NK-92 treated with Interleukin-12 subunit alpha and Interleukin-12 subunit beta, amount 100 ng/mL, for 24 hours (cell line): ENCODE data around the gene SMAD7.
"Not testable (repeated sequence)": the region's sequence is repeated elsewhere in the genome, so short reads cannot be mapped to it uniquely, and the experiment has no call there.

Experiments
- DNase-seq: peaks from one replicate; lab custom pipeline; 2025; lab: John Stamatoyannopoulos, UW

Gene SMAD7

GRCh38 chr18:48876590-48876989 lies 74.2 kb downstream of the SMAD7 start:
- DNase-seq: no peak

GRCh38 chr18:48875942-48876511 lies 74.7 kb downstream of the SMAD7 start:
- DNase-seq: no peak

- DNase-seq: no peak
Observed at GRCh38 chr18:48875314-48875941, 75.3 kb downstream of the SMAD7 start.

GRCh38 chr18:48874701-48875162 lies 76.0 kb downstream of the SMAD7 start:
- no peak for DNase-seq

- no peak for DNase-seq
Observed at GRCh38 chr18:48874233-48874632, 76.5 kb downstream of the SMAD7 start.

GRCh38 chr18:48872234-48873145 lies 78.3 kb downstream of the SMAD7 start:
- no peak for DNase-seq

- no peak for DNase-seq
Observed at GRCh38 chr18:48871391-48872166, 79.2 kb downstream of the SMAD7 start.

GRCh38 chr18:48870926-48871325 lies 79.8 kb downstream of the SMAD7 start:
- not testable (repeated sequence) for DNase-seq
